ENCODE data around the gene MITF. TPM values are rescaled to one million over a fixed set of nuclear protein-coding genes. Genes with fewer than 3 reads are reported as not detected.

MITF gene
- total and polyA plus RNA-seq, 2 donors (not counting 1 experiment from before 2014, with no cell fraction given), result 0.10 TPM; not detected in 1

- no peaks in the 10 kb centered on the region for H3K9me3 ChIP-seq (ENCODE audit: control extremely low read depth in 1 of 3, control insufficient read depth in 2 of 3, insufficient read depth in 1 of 3, low read length in 2 of 3)
- no peak for ATAC-seq (ENCODE audit: low read depth)
- H3K36me3 ChIP-seq (replicated peaks in 1 of 2; ENCODE audit: control extremely low read depth in 1 of 2, control insufficient read depth in 1 of 2, extremely low read depth in 1 of 2, insufficient read depth in 2 of 2, low read length in 1 of 2), result no peaks in the 10 kb centered on the region
- Mint-ChIP-seq H3K9me3 (ENCODE audit: insufficient read depth) (no peaks in the 10 kb centered on the region), H3K4me1 (no peaks in the 10 kb centered on the region), H3K4me3 (no peak overlapping the region), H3K27ac (no peak overlapping the region), H3K27me3 (peaks cover 9% of the 10 kb centered on the region)
- no peak overlapping the region for H3K27ac ChIP-seq (ENCODE audit: low read length in 2 of 2)
- H3K4me1 ChIP-seq (ENCODE audit: control insufficient read depth in 2 of 2, insufficient read depth in 2 of 2, low read length in 2 of 2), result no peaks in the 10 kb centered on the region
- no peak for TF ChIP-seq CTCF (IDR thresholded peaks at IDR 0.05)
- no peak for TF ChIP-seq EZH2 (IDR thresholded peaks at IDR 0.05; ENCODE audit: borderline replicate concordance, insufficient read depth, low read depth, low read length, poor library complexity, severe bottlenecking)
- no peaks in the 10 kb centered on the region for H4K20me1 ChIP-seq (ENCODE audit: control insufficient read depth, insufficient read depth, low read length, poor library complexity, severe bottlenecking)
- intact Hi-C loops (cut with micrococcal nuclease), result no loop called here
- no peak overlapping the region for H3K4me2 ChIP-seq (replicated peaks; ENCODE audit: low read depth, low read length, poor library complexity, severe bottlenecking)
- ChIA-PET CTCF (no interaction called here), POLR2A (no interaction called here)
- H2AFZ ChIP-seq (ENCODE audit: insufficient read depth, low read depth, low read length, poor library complexity, severe bottlenecking), result no peak overlapping the region
- DNase-seq, result no peak
- H3K27me3 ChIP-seq (replicated peaks in 1 of 4; ENCODE audit: control extremely low read depth in 1 of 4, control insufficient read depth in 3 of 4, insufficient read depth in 4 of 4, low read length in 3 of 4), result no peaks in the 10 kb centered on the region
- no peak overlapping the region for H3K4me3 ChIP-seq (ENCODE audit: control extremely low read depth in 1 of 5, extremely low read depth in 1 of 5, insufficient read depth in 1 of 5, low read depth in 2 of 5, low read length in 4 of 5)
- H3K79me2 ChIP-seq (ENCODE audit: control insufficient read depth, insufficient read depth, low read length), result no peaks in the 10 kb centered on the region
- H3K9ac ChIP-seq (ENCODE audit: low read length), result no peak overlapping the region
Measured at GRCh38 chr3:69927571-69927970, 188.3 kb downstream of the MITF start.

- Mint-ChIP-seq H3K9me3 (ENCODE audit: insufficient read depth) (no peaks in the 10 kb centered on the region), H3K27ac (no peak overlapping the region), H3K4me1 (no peaks in the 10 kb centered on the region), H3K27me3 (peaks cover 9% of the 10 kb centered on the region), H3K4me3 (no peak overlapping the region)
- Histone ChIP-seq H3K27ac (ENCODE audit: low read length in 2 of 2) (no peak overlapping the region), H2AFZ (ENCODE audit: insufficient read depth, low read depth, low read length, poor library complexity, severe bottlenecking) (no peak overlapping the region), H3K9me3 (ENCODE audit: control extremely low read depth in 1 of 3, control insufficient read depth in 2 of 3, insufficient read depth in 1 of 3, low read length in 2 of 3) (no peaks in the 10 kb centered on the region), H3K9ac (ENCODE audit: low read length) (no peak overlapping the region), H3K27me3 (replicated peaks in 1 of 4; ENCODE audit: control extremely low read depth in 1 of 4, control insufficient read depth in 3 of 4, insufficient read depth in 4 of 4, low read length in 3 of 4) (no peaks in the 10 kb centered on the region), H3K4me3 (ENCODE audit: control extremely low read depth in 1 of 5, extremely low read depth in 1 of 5, insufficient read depth in 1 of 5, low read depth in 2 of 5, low read length in 4 of 5) (no peak overlapping the region), H3K36me3 (replicated peaks in 1 of 2; ENCODE audit: control extremely low read depth in 1 of 2, control insufficient read depth in 1 of 2, extremely low read depth in 1 of 2, insufficient read depth in 2 of 2, low read length in 1 of 2) (no peaks in the 10 kb centered on the region), H3K4me2 (replicated peaks; ENCODE audit: low read depth, low read length, poor library complexity, severe bottlenecking) (no peak overlapping the region), H3K4me1 (ENCODE audit: control insufficient read depth in 2 of 2, insufficient read depth in 2 of 2, low read length in 2 of 2) (no peaks in the 10 kb centered on the region), H4K20me1 (ENCODE audit: control insufficient read depth, insufficient read depth, low read length, poor library complexity, severe bottlenecking) (no peaks in the 10 kb centered on the region), H3K79me2 (ENCODE audit: control insufficient read depth, insufficient read depth, low read length) (no peaks in the 10 kb centered on the region)
- CTCF ChIA-PET, result no interaction called here
- DNase-seq (no peak), ATAC-seq (ENCODE audit: low read depth) (no peak)
- TF ChIP-seq CTCF (IDR thresholded peaks at IDR 0.05) (no peak), EZH2 (IDR thresholded peaks at IDR 0.05; ENCODE audit: borderline replicate concordance, insufficient read depth, low read depth, low read length, poor library complexity, severe bottlenecking) (no peak)
- POLR2A ChIA-PET, result no interaction called here
- WGBS (ENCODE audit: insufficient coverage), result 81% methylated on average over 4 of the region's 4 CpGs
- intact Hi-C loops (cut with micrococcal nuclease), result no loop called here
Measured at GRCh38 chr3:69929019-69929418, 189.8 kb downstream of the MITF start.
